BJ (cell line): Measurements from ENCODE around the gene TAX1BP1. TPM values are rescaled to one million over a fixed set of nuclear protein-coding genes. Genes with fewer than 3 reads are reported as not detected.
"Not testable (repeated sequence)": the region's sequence is repeated elsewhere in the genome, so short reads cannot be mapped to it uniquely, and the experiment has no call there.

Source experiments
- CTCF ChIA-PET: fragments of 350-600 bp; formaldehyde crosslinking; extraction: SDS; loops from one replicate; lab custom pipeline; 2021; ENCODE audit warnings: antibody characterized with exemption, inconsistent platforms; lab: Yijun Ruan, JAX
- POLR2A ChIA-PET: fragments of 300-600 bp; sonication (Branson Sonifier 250); formaldehyde crosslinking; extraction: SDS; loops from one replicate; lab custom pipeline; 2021; ENCODE audit warnings: antibody characterized with exemption; lab: Charles Lee
- DNase-seq: peaks from one replicate; pipeline ENCODE4 v3.0.0-alpha.2; 2011; ENCODE audit warnings: low read depth
- H3K27me3 ChIP-seq: 2 replicates; pipeline ENCODE4 v1.6.0; 2011; ENCODE audit warnings: low read length; ENCODE audit not compliant: control insufficient read depth, insufficient read depth
- H3K36me3 ChIP-seq: 2 replicates; pipeline ENCODE4 v1.5.1; 2011; ENCODE audit warnings: low read length; ENCODE audit not compliant: control insufficient read depth, insufficient read depth
- H3K4me3 ChIP-seq: 2 replicates; pipeline ENCODE4 v1.5.1; 2011; ENCODE audit warnings: low read depth, mild to moderate bottlenecking, control low read depth, low read length
- polyA plus RNA-seq: library from polyadenylated mRNA; depleted of rRNA; stranded (reverse); fragments of >200 nt; gene quantifications from 2 replicates; pipeline ENCODE4 v1.2.3, GENCODE V29; 2011
- TF ChIP-seq, protein P1 (sequence below): IDR thresholded peaks from 2 replicates; pipeline ENCODE4 v1.5.1; 2011; ENCODE audit warnings: low read depth, mild to moderate bottlenecking, control low read depth, inconsistent platforms, low read length, moderate library complexity; ENCODE audit not compliant: insufficient read depth

TAX1BP1 gene
- polyA plus RNA-seq, 1 experiment = 93.6 TPM

DNA sequence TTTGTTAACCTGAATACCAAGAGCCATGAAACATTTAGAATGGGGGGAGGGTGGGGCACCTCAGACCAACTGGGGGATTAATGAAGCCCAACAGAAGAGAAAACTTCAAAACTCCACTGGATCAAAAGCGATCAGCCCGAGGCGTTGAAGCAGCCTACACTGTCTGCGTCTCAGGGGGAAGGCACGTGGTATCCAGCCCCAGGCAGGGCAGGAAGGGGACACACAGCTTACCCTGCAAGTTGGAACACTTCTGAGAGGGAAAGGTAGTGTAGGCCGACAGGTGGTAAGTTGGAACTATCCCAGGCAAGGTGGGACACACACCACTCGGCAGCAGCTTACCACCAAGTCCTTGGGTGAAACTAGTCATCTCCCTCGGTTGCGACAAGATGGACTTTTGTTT lies 102.9 kb downstream of the TAX1BP1 start:
- TF ChIP-seq, protein P1, sequence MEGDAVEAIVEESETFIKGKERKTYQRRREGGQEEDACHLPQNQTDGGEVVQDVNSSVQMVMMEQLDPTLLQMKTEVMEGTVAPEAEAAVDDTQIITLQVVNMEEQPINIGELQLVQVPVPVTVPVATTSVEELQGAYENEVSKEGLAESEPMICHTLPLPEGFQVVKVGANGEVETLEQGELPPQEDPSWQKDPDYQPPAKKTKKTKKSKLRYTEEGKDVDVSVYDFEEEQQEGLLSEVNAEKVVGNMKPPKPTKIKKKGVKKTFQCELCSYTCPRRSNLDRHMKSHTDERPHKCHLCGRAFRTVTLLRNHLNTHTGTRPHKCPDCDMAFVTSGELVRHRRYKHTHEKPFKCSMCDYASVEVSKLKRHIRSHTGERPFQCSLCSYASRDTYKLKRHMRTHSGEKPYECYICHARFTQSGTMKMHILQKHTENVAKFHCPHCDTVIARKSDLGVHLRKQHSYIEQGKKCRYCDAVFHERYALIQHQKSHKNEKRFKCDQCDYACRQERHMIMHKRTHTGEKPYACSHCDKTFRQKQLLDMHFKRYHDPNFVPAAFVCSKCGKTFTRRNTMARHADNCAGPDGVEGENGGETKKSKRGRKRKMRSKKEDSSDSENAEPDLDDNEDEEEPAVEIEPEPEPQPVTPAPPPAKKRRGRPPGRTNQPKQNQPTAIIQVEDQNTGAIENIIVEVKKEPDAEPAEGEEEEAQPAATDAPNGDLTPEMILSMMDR = no peak
- no peak for DNase-seq
- Histone ChIP-seq H3K36me3 (peaks cover 10% of the 10 kb centered on the region), H3K4me3 (no peak overlapping the region), H3K27me3 (no peaks in the 10 kb centered on the region)
- POLR2A ChIA-PET = no interaction called here
- CTCF ChIA-PET = interaction anchor here (1.1 kb wide), 1 partner anchor 8 kb away, joined by 4 read pairs; no protein-coding TSS in a partner anchor

GRCh38 chr7:27843584-27844305 lies 103.8 kb downstream of the TAX1BP1 start:
- DNase-seq = no peak
- Histone ChIP-seq H3K36me3 (peaks cover 8% of the 10 kb centered on the region), H3K4me3 (no peak overlapping the region), H3K27me3 (no peaks in the 10 kb centered on the region)
- CTCF ChIA-PET = interaction anchor here (0.7 to 1.1 kb wide), 2 partner anchors 18 to 250 kb away, joined by 3 read pairs; no protein-coding TSS in a partner anchor
- POLR2A ChIA-PET = no interaction called here
- TF ChIP-seq, protein P1 = no peak

DNA sequence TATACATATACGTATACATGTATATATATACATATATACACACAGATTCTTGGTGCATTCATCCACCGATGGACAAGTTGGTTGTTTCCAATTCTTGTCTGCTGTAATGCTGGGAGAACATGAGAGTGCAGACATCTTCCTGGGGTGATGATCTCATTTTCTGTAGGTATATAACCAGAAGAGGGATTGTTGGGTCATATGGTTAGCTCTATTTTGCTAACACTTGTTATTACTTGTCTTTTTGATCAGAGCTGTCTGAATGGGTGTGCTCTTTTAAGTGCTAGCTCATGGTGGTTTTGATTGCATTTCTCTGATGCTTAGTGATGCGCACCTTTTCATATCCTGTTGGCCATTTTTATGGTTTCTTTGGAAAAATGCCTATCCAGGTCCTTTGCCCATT lies 106.4 kb downstream of the TAX1BP1 start:
- POLR2A ChIA-PET = no interaction called here
- H3K27me3 ChIP-seq = no peaks in the 10 kb centered on the region
- no peaks in the 10 kb centered on the region for H3K36me3 ChIP-seq
- CTCF ChIA-PET = interaction anchor here (1.1 kb wide), 1 partner anchor 13 kb away, joined by 3 read pairs; no protein-coding TSS in a partner anchor
- no peak overlapping the region for H3K4me3 ChIP-seq
- TF ChIP-seq, protein P1 = no peak
- no peak for DNase-seq

- POLR2A ChIA-PET = no interaction called here
- TF ChIP-seq, protein P1 = no peak
- CTCF ChIA-PET = interaction anchor here (0.9 to 1.5 kb wide), 2 partner anchors 8 to 15 kb away, joined by 4 read pairs; no protein-coding TSS in a partner anchor
- Histone ChIP-seq H3K4me3 (no peak overlapping the region), H3K27me3 (no peaks in the 10 kb centered on the region), H3K36me3 (no peaks in the 10 kb centered on the region)
- DNase-seq = no peak
Measured at GRCh38 chr7:27850531-27850930, 110.6 kb downstream of the TAX1BP1 start.

- DNase-seq, H3K4me3 ChIP-seq, H3K36me3 ChIP-seq, CTCF ChIA-PET, POLR2A ChIA-PET, H3K27me3 ChIP-seq: not testable (repeated sequence)
Measured at GRCh38 chr7:27856703-27857485, 116.9 kb downstream of the TAX1BP1 start.
